Left kidney (tissue), 2 donors: ENCODE data around the gene SLC6A13. TPM values are rescaled to one million over a fixed set of nuclear protein-coding genes. Genes with fewer than 3 reads are reported as not detected.

Experiments
- DNase-seq: peaks from one replicate; pipeline ENCODE4 v3.0.0-alpha.2; 2013
- polyA plus RNA-seq: library from polyadenylated mRNA; unstranded; fragments of 120-200 nt; gene quantifications from one replicate; pipeline ENCODE4 v1.2.1, GENCODE V29; 2013; ENCODE audit not compliant: insufficient read length

Gene SLC6A13
- polyA plus RNA-seq, 1 donor: 48.9 TPM

DNA sequence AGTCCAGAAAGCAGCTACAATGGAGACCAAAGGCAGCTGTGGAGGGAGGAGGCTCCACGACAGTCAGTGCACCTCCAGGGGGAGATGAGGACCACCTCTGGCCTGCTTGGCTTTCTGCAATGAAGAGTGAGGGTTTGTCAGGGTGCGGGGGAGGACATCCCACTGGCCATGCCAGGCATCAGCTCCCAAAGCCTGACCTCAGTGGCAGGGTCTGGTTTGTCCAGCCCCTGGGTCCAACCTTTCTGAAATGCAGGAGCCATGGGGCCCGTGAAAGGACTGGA is 83.9 kb downstream of the SLC6A13 start:
- no peak for DNase-seq

DNA sequence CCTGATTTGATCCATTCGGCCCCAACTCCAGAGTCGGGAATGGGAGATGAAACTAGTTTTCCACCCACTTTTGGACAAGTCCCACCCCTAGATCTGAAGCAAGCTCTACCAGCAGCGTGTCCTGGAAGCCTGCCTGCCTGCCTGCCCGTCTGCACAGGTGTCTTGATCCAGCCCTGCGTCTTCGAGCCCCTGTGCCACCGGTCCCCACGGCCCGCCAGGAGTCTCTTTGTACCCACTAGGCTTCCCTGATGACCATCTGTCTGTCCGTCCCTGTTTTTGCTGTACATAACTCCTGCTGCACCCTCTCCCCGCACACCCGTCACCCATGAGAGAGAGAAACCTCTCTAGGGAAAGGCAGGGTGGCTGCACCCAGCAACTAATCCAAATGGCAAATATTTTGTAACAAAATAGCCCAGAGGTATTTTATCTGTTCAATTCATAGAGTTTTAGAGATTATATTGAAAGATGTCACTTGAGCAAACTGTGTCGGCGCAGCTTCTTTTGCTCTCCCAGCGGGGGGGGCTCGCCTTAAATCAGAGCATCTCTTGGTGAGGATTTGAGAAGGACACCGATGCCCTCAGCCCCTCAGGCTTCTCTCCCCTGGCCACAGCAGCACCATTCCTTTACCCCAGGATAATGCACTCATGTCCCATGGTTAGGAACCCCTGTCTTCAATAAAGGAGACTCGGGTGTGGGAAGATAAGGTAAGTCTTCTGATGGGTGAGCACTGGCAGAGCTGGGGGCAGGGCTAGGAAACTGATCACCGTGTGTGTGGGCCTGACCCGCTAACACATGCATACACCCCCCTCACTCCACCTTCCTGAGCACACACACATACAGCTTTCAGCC is 84.4 kb downstream of the SLC6A13 start:
- DNase-seq: no peak

DNA sequence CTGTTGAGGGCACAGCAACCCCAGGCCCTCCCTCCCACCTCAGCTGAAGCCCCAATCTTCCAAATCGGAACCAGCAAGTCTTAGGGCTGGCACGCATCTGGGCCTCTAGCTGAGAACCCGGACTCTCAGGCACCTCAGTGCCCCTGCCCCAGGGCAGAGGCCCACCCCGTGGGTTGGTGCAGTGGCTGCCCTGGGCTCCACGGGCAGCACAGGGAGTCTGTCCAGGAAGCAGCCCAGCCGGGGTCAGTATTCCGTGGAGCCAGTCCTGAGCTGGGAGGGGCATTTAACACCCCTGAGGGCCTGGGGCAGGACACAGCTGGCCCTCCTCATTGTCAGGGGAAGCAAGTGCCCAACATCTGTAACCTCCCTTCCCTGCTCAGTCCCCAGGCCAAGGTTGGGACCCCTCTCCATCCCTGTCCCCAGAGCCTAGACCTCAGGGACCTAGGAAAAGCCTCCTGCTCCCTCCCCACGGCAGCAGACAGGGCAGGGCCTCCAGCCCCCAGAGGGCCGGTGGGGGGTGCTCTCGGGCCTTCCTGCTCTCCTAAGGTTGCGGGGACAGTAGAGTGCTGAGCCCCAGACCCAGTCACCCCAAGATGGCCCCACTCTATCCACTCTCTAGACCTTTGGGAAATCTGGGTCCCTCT is 85.2 kb downstream of the SLC6A13 start:
- no peak for DNase-seq

DNA sequence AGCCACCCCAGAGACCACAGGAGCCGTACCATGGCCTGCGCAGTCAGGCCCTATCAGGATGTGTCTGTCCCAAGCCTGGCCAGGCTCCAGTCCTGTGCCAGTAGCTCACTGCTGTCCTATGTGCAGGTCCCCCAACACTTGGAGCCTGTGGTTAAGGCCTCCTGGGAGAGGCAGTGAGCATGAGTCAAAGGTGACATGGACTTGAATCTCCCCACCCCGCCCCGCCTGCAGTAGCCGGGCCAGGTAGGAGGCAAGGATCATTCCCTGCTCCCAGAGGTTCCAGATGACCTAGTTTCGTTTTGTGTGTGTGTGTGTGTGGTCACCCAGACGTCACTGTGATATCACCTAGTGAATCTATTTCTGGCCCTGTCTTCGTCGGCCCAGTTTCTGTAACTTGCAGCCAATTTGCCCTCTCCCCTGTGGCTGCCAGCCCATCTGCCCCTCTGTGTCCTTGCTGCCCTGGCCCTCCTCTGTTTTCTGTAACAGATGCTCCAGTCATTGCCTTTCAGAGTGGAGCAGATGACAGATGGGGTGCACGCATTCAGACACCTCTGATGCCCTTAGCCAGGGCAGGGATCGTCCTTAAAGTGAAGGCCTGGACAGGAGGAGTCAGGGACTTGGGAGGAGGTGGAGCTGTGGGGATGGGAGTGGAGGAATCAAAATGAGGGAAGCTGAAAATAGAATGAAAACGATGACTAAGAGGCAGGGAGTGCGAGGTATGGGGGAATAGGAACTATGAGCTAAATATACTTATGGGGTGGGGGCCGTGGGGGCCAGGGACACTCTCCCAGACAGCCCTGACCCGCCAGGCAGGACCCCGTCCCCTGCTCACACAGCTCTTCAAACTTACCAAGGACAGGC is 86.1 kb downstream of the SLC6A13 start:
- no peak for DNase-seq

DNA sequence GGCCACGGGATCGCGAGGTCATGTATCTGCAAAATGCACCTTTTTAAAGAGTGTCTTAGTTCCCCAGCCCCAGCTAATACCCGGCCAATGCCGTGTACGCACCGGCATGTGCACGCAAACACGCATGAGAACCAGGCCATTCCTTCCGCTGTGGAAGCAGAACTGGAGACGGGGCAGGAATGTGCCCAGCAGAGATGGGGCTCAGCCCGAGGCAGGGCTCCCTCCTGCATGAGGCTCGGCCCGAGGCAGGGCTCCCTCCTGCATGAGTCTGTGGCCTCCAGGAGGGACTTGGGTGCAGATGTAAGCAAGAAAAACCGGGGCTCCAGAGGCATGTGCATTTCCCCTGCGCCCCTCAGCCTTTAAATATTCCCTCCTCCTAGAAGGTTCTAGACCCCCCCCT is 86.9 kb downstream of the SLC6A13 start:
- DNase-seq: no peak

DNA sequence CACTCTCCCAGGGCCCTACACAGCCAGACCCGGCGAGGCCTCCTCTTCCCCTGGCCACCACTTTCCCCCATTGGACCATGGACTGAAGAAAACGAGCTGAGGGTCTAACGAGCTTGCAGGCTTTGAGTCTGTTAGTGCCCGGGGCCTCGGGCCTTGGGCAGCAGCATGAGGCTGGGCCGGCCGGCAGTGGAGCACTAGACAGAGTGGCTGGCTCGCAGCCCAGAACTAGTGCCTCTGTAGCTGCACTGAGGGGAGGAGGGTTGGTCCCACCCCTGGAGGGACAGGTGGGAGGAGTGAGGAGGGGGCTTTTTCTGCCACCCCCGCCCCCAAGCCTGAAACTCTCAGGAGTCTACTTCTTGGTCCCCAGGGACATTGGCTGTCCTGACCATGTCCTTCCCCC is 87.4 kb downstream of the SLC6A13 start:
- no peak for DNase-seq

DNA sequence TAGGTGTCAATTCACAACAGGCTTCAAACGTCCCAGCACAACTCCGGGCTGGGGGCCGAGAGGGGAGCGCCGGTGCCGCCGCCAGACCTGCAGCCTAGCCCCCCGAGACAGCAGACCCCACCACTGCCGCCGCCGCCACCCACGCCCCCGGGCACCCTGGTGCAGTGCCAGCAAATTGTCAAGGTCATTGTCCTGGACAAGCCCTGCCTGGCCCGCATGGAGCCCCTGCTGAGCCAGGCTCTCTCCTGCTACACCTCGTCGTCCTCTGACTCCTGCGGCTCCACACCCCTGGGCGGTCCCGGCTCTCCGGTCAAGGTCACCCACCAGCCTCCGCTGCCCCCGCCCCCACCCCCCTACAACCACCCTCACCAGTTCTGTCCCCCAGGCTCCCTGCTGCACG is 88.0 kb downstream of the SLC6A13 start:
- DNase-seq: no peak

DNA sequence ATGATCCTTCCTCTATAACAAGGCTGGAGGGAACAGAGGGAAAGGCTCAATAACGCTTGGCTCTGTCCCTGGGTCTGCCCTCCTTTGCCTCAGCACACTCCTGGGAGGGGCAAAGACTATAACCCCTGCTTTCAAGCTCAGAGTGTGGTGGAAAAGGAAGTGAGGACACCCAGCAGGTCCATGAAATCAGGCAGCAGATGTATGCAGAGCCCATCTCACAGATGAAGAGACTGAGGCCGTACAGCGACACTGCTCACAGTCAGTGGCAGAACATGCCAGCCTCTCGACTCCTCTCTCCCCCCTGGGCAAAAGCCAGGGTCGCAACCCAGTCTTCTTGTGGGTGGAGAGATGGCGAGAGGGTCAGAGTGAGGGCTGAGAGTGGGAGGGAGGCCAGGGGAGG is 88.5 kb downstream of the SLC6A13 start:
- DNase-seq: no peak

DNA sequence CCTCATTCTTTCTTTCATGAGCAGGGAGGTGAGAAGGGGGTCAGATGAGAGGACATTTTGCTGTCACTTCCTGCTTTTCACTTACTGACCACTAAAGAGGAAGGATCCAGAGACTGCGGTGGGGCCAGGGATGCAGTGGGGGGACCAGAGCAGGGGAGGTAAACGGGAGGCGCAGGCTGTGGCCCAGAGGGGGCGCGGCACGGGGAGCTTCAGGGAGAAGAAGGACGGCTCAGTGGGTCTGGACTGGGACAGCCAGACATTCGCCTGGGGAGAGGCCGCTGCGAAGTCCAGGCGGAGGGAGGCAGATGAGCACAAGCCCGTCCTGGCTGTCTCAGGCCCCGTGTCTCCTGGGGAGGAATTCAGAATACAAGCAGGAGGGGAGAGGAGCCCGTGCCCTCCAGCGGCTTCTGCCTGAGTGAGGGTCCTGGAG is 89.9 kb downstream of the SLC6A13 start:
- DNase-seq: no peak

DNA sequence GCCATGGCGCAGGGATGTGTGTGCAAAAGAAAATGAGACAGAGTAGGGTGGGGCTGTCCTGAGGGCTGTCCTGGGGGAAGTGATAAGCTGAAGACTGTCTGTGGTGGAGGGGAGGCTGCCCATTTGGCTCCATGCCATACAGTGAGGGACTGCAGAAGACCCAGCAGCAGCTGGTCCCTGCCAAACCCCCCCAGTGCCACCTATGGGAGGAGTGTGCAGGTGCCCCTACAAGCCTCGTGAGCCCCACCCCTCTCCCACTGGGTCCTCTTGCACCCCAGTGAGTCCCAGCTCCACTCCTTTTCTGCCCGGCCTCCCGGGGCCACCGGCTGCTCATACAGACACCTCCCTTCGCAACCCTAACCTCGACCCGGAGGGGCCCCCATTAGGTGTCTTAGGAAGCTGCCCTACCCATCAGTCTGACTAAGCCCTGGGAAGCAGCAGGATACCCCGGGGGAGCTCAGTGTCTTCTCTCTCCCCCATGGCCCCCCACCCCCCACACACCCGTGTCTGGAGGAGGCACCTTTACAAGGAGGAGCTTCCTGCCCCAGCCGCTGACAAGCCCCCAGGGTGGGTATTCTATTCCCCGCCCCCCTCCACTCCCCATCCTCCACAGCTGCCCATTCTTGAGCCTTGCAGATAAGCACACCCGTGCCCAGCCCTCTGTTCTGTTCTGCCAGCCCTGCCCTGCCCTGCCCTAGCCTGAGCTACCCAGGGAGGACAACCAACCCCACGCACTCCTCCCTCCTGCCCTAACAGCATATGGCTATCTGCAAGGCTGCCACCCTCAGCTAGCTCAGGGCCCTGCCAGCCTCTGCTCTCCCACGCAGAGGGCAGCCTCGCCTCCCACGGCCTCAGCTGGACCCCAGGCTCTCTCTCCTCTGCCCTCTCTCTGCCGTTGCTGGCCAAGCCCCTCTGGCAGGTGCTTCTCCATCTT is 90.6 kb downstream of the SLC6A13 start:
- DNase-seq: no peak

DNA sequence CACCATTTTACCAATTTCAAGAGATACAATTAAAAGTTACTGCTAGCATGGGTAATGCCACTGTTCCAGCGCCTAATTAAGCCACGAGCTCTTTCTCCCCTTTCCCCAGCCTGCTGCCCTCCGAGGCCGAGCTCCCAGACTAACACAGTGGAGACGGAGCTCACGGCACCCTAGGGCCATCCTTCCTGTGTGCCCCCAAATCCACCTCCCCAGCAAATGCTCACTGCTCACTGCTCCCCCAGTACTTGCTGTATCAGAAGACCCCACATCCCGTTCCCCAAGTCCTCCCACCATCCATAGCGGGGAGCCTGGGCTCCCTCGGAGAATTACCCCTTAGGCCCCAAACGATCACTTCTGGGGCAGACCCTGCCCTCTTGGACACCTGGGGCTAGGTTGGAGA is 91.4 kb downstream of the SLC6A13 start:
- no peak for DNase-seq

Other genes with a start within 250 kb of the SLC6A13 start
- 10.8 TPM for gene IQSEC3, start 196.1 kb downstream of the SLC6A13 start, polyA plus RNA-seq
- 16.7 TPM for gene SLC6A12, start 48.7 kb downstream of the SLC6A13 start, polyA plus RNA-seq
- 47.0 TPM for gene KDM5A, start 126.5 kb upstream of the SLC6A13 start, polyA plus RNA-seq
- 38.6 TPM for gene CCDC77, start 138.8 kb upstream of the SLC6A13 start, polyA plus RNA-seq
- 18.3 TPM for gene B4GALNT3, start 197.1 kb upstream of the SLC6A13 start, polyA plus RNA-seq